Neuronal stem cell (in vitro differentiated cells): ENCODE measurements around the gene ATE1.
"Not testable (repeated sequence)": the region's sequence is repeated elsewhere in the genome, so short reads cannot be mapped to it uniquely, and the experiment has no call there.

Experiments used
- DNase-seq: peaks from one replicate; pipeline ENCODE4 v3.0.0-alpha.2; 2013; ENCODE audit warnings: low spot score
- H2AFZ ChIP-seq: one replicate; pipeline ENCODE4 v1.6.1; 2013; ENCODE audit warnings: mild to moderate bottlenecking, low read length, inconsistent platforms
- H2AK5ac ChIP-seq: 2 replicates; pipeline ENCODE4 v1.6.1; 2013; ENCODE audit warnings: low read depth, mild to moderate bottlenecking, inconsistent platforms, low read length, moderate library complexity, mixed read lengths
- H2BK120ac ChIP-seq: 2 replicates; pipeline ENCODE4 v1.6.1; 2013; ENCODE audit warnings: low read depth, mild to moderate bottlenecking, inconsistent platforms, low read length, moderate library complexity, mixed read lengths
- H2BK12ac ChIP-seq: one replicate; pipeline ENCODE4 v1.6.1; 2013; ENCODE audit warnings: low read length, inconsistent platforms
- H2BK15ac ChIP-seq: 2 replicates; pipeline ENCODE4 v1.6.1; 2013; ENCODE audit warnings: mild to moderate bottlenecking, low read length, inconsistent platforms, mixed read lengths
- H2BK5ac ChIP-seq: one replicate; pipeline ENCODE4 v1.6.1; 2013; ENCODE audit warnings: inconsistent platforms, mild to moderate bottlenecking, low read length, moderate library complexity
- H3K14ac ChIP-seq: one replicate; pipeline ENCODE4 v1.6.1; 2013; ENCODE audit warnings: low read length, inconsistent platforms
- H3K18ac ChIP-seq: 2 replicates; pipeline ENCODE4 v1.6.1; 2013; ENCODE audit warnings: low read length, inconsistent platforms
- H3K23ac ChIP-seq: 2 replicates; pipeline ENCODE4 v1.6.1; 2013; ENCODE audit warnings: low read depth, mild to moderate bottlenecking, mixed read lengths, low read length, inconsistent platforms; ENCODE audit not compliant: poor library complexity
- H3K27ac ChIP-seq: replicated peaks from 3 replicates; pipeline ENCODE4 v1.5.1; 2013; ENCODE audit warnings: low read length, inconsistent platforms
- H3K27me3 ChIP-seq, 3 experiments: 2 replicates each; pipeline ENCODE4 v1.6.1; 2013; ENCODE audit warnings: low read length in 3 of 3, mild to moderate bottlenecking in 2 of 3, inconsistent platforms in 1 of 3, low read depth in 1 of 3, mixed read lengths in 1 of 3, moderate library complexity in 1 of 3; ENCODE audit not compliant: control insufficient read depth in 3 of 3, insufficient read depth in 3 of 3
- H3K36me3 ChIP-seq, 2 donors: replicated peaks in 1 of 2; 2 replicates each; pipeline ENCODE4 v1.6.1; 2013; ENCODE audit warnings: low read length in 2 of 2; ENCODE audit not compliant: control insufficient read depth in 2 of 2, insufficient read depth in 2 of 2
- H3K4ac ChIP-seq: 2 replicates; pipeline ENCODE4 v1.6.1; 2013; ENCODE audit warnings: inconsistent platforms, mild to moderate bottlenecking, low read length, moderate library complexity
- H3K4me1 ChIP-seq, 2 donors: 1 replicate in 1 of 2; 2 replicates in 1 of 2; pipeline ENCODE4 v1.6.1; 2013; ENCODE audit warnings: low read length in 2 of 2, low read depth in 1 of 2; ENCODE audit not compliant: control insufficient read depth in 2 of 2, insufficient read depth in 1 of 2
- H3K4me2 ChIP-seq: one replicate; pipeline ENCODE4 v1.6.1; 2013; ENCODE audit warnings: mild to moderate bottlenecking, low read length, inconsistent platforms; ENCODE audit not compliant: insufficient read depth, poor library complexity, severe bottlenecking
- H3K4me3 ChIP-seq, 2 donors: 2 replicates each; pipeline ENCODE4 v1.5.1; 2013; ENCODE audit warnings: low read length in 2 of 2, mild to moderate bottlenecking in 2 of 2, inconsistent platforms in 1 of 2, moderate library complexity in 1 of 2
- H3K79me1 ChIP-seq: one replicate; pipeline ENCODE4 v1.6.1; 2013; ENCODE audit warnings: low read depth, mild to moderate bottlenecking, inconsistent platforms, low read length, moderate library complexity
- H3K9ac ChIP-seq: one replicate; pipeline ENCODE4 v1.6.1; 2013; ENCODE audit warnings: mild to moderate bottlenecking, low read depth, low read length, inconsistent platforms; ENCODE audit not compliant: poor library complexity
- H3K9me3 ChIP-seq, 2 donors: replicated peaks in 1 of 2; 2 replicates each; pipeline versions ENCODE3 to v1.6.1; 2013; ENCODE audit warnings: low read length in 2 of 2, mild to moderate bottlenecking in 2 of 2, inconsistent platforms in 1 of 2, low read depth in 1 of 2, mixed read lengths in 1 of 2, moderate library complexity in 1 of 2; ENCODE audit not compliant: control insufficient read depth in 2 of 2, insufficient read depth in 1 of 2
- H4K8ac ChIP-seq: one replicate; pipeline ENCODE4 v1.6.1; 2013; ENCODE audit warnings: low read depth, mild to moderate bottlenecking, inconsistent platforms, low read length, moderate library complexity
- H4K91ac ChIP-seq: one replicate; pipeline ENCODE4 v1.6.1; 2013; ENCODE audit warnings: low read length, low read depth, mild to moderate bottlenecking, inconsistent platforms; ENCODE audit not compliant: poor library complexity
- WGBS, 2 donors: extraction: QIAGEN DNeasy Blood & Tissue Kit; methylation state at CpG; one replicate each; pipeline ENCODE4 v1.1.7; 2013; ENCODE audit warnings: missing lambda C conversion rate in 2 of 2, mixed read lengths in 1 of 2; ENCODE audit not compliant: insufficient read length in 2 of 2, insufficient replicate concordance in 1 of 2; ENCODE audit errors: extremely low coverage in 2 of 2; 5-methylcytosine and 5-hydroxymethylcytosine counted together

ATE1 gene

DNA sequence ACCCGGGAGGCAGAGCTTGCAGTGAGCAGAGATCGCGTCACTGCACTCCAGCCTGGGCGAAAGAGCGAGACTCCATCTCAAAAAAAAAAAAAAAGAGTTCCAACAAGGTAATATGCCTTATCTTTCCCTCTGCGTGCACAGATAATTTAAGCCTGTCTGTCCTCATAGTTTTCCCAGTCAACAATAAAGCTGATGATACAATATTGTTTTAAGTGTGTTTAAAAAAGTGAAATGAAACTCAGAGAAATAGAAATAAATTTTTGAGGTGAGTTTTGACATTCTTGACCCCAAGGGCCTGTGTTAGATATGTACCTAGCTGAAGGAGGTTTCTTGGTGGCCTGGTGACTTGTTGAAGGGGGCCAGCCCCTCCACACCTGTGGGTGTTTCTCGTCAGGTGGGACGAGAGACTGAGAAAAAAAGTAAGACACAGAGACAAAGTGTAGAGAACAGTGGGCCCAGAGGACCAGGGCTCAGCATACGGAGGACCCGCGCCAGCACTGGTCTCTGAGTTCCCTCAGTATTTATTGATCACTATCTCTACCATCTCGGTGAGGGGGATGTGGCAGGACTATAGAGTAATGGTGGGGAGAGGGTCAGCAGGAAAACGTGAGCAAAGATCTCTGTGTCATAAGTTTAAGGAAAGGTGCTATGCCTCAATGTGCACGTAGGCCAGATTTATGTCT, 1.9 kb upstream of the ATE1 start:
- H3K4me3 ChIP-seq, H2BK15ac ChIP-seq, H3K4me2 ChIP-seq, H2AK5ac ChIP-seq, H2AFZ ChIP-seq, H2BK5ac ChIP-seq, H3K27ac ChIP-seq, H3K9me3 ChIP-seq, H3K79me1 ChIP-seq, H3K14ac ChIP-seq, H3K18ac ChIP-seq, H3K4ac ChIP-seq, DNase-seq, H2BK120ac ChIP-seq, H4K91ac ChIP-seq, H2BK12ac ChIP-seq, H3K23ac ChIP-seq, H4K8ac ChIP-seq, H3K4me1 ChIP-seq, H3K27me3 ChIP-seq, H3K9ac ChIP-seq: not testable (repeated sequence)
- H3K36me3 ChIP-seq = peaks cover 0 to 14% of the 10 kb centered on the region in 2 donors
- WGBS, 2 donors = no CpG with 5 or more reads among the region's 14 CpGs

DNA sequence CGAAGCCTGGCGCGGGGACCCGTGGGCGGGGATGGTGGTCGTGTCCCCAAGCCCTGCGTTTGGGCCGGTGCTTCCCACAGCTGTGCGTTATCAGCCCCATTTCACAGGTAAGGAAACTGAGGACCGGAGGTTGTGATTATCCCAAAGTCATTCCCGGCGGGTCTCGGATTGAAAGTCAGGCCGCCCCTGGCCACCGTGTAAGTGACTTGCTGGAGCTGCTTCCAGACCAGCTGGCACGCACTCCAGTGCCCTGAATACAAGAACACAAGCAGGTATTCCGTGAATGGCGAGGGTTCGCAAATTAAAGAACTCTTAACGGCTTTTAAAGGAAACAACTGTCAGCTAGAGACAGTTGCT, 675 bp upstream of the ATE1 start:
- Histone ChIP-seq H2BK15ac (peak overlapping the region; percentile 99), H4K91ac (peak overlapping the region; percentile 88)
- WGBS, 2 donors = no CpG with 5 or more reads among the region's 20 CpGs

DNA sequence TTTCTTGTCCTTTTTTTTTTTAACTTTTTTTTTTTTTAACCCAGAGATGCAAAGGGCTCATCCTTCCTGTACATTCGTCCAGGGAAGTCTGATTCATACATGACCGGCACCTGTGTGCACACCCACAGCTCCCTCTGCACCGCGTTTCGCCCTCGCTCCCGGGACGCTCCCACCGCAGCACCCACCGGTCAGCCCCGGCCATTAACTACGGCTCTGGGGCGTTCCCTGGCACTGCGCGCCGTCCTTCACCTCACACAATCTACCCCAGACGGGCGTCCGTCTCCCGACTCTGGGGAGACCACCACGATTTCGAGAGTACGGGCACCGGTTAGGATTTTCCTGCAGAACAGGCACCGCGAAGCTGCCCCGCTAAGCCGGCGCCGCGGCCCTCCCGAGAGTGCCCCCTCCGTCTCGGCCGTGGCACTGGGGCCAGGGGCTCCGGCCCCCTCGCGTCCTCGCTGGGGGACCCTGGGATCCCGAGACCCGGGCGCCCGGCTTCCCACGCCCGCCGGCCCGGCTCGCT, 452 bp downstream of the ATE1 start:
- peak overlapping the region; percentile 96 for H3K27ac ChIP-seq
- peak overlapping the region; percentile 63 for H3K14ac ChIP-seq
- H3K4ac ChIP-seq = no peak overlapping the region
- H3K9ac ChIP-seq = peak overlapping the region; percentile 96
- no peak overlapping the region for H2AK5ac ChIP-seq
- H2BK15ac ChIP-seq = peak overlapping the region; percentile 84
- DNase-seq = peak; percentile 11
- peak overlapping the region; percentile 77 to 98 for H3K4me3 ChIP-seq
- no peak overlapping the region for H4K8ac ChIP-seq
- peak overlapping the region; percentile 99 for H2BK5ac ChIP-seq
- no CpG with 5 or more reads among the region's 48 CpGs for WGBS, 2 donors
- peak overlapping the region; percentile 99 for H3K18ac ChIP-seq
- no peaks in the 10 kb centered on the region for H3K9me3 ChIP-seq
- peak overlapping the region; percentile 92 for H2AFZ ChIP-seq
- H2BK120ac ChIP-seq = peak overlapping the region; percentile 68
- peaks cover 4 to 5% of the 10 kb centered on the region in 2 donors for H3K4me1 ChIP-seq
- H3K23ac ChIP-seq = peak overlapping the region; percentile 98
- no peaks in the 10 kb centered on the region for H3K27me3 ChIP-seq
- no peaks in the 10 kb centered on the region for H3K79me1 ChIP-seq
- H2BK12ac ChIP-seq = no peak overlapping the region
- peaks cover 0 to 22% of the 10 kb centered on the region in 2 donors for H3K36me3 ChIP-seq
- H3K4me2 ChIP-seq = peak overlapping the region; percentile 43
- H4K91ac ChIP-seq = peak overlapping the region; percentile 17

More for the DNA sequence above, 675 bp upstream of the ATE1 start:
- Histone ChIP-seq H4K8ac (peak overlapping the region; percentile 94), H3K18ac (peak overlapping the region; percentile 100), H2AK5ac (peak overlapping the region; percentile 85), H3K79me1 (no peaks in the 10 kb centered on the region), H3K27me3 (no peaks in the 10 kb centered on the region), H3K36me3 (peaks cover 0 to 21% of the 10 kb centered on the region in 2 donors), H3K4me1 (peaks cover 3 to 4% of the 10 kb centered on the region in 2 donors), H3K9me3 (no peaks in the 10 kb centered on the region), H3K9ac (peak overlapping the region; percentile 90), H3K23ac (peak overlapping the region; percentile 98), H2BK5ac (peak overlapping the region; percentile 99), H3K4me3 (peak overlapping the region; percentile 77 to 98), H3K4ac (peak overlapping the region; percentile 80), H3K4me2 (peak overlapping the region; percentile 79), H3K14ac (peak overlapping the region; percentile 94), H3K27ac (peak overlapping the region; percentile 96), H2BK120ac (peak overlapping the region; percentile 73), H2AFZ (peak overlapping the region; percentile 92), H2BK12ac (peak overlapping the region; percentile 1)
- DNase-seq = no peak

DNA sequence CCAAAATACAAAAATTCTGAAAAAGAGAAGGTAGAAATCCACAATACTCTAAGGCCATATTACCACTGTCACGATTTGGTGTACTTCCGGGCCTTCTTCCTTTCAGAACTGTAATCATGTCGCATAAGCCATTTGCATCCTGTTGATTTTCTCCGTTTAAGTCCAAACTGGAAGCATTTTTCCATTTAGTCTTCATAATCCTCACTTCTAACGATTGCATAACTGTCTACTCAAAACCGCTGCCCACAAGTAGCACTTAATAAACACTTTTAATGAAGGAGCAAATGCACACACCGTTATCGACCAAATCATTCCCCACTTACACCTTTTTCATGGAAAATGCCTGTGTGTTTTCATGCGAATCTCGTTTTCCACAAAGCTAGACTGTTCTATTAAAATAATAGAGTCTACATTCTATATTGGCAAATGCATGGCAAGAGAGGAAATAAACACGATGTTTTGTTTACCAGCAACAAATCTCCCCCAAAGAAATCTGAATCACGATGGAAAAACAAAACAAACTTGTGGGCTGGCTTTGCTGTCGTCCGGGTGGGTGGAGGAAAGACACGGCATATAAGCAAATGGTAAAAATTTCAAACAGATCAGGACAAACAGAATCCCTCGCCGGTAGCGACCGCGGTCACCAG, 1.0 kb downstream of the ATE1 start:
- Histone ChIP-seq H2BK120ac (no peak overlapping the region), H3K23ac (no peak overlapping the region), H3K4me1 (peaks cover 4 to 5% of the 10 kb centered on the region in 2 donors), H3K36me3 (peaks cover 0 to 19% of the 10 kb centered on the region in 2 donors), H4K91ac (no peak overlapping the region), H2AFZ (peak overlapping the region; percentile 92), H3K4me3 (peak overlapping the region; percentile 77 to 98), H3K9ac (no peak overlapping the region), H4K8ac (no peak overlapping the region), H3K4ac (no peak overlapping the region), H3K4me2 (peak overlapping the region; percentile 43), H3K14ac (no peak overlapping the region), H2BK15ac (no peak overlapping the region), H3K79me1 (no peaks in the 10 kb centered on the region), H2BK12ac (no peak overlapping the region), H2BK5ac (peak overlapping the region; percentile 99), H3K27ac (peak overlapping the region; percentile 96), H3K27me3 (no peaks in the 10 kb centered on the region), H2AK5ac (no peak overlapping the region), H3K18ac (no peak overlapping the region), H3K9me3 (no peaks in the 10 kb centered on the region)
- WGBS, 2 donors = no CpG with 5 or more reads among the region's 20 CpGs
- no peak for DNase-seq
